Gastroesophageal sphincter (tissue), 3 donors: ENCODE results near the gene NBDY.

ENCODE experiments used
- POLR2A ChIP-seq, 2 donors: fragments of 450-650 bp; IDR thresholded peaks; one replicate each; pipeline ENCODE4 v1.6.1; 2017; ENCODE audit warnings: antibody characterized with exemption in 2 of 2, mild to moderate bottlenecking in 2 of 2, moderate library complexity in 1 of 2
- TF ChIP-seq, protein P1 (sequence below), 4 experiments: fragments of 200-600 bp in 2 of 4; fragments of 450-650 bp in 2 of 4; sonication (generic) in 1 of 4; IDR thresholded peaks; one replicate each; pipeline ENCODE4 v1.5.1; 2017 to 2019; ENCODE audit warnings: antibody characterized with exemption in 4 of 4, mild to moderate bottlenecking in 2 of 4, moderate library complexity in 2 of 4

DNA sequence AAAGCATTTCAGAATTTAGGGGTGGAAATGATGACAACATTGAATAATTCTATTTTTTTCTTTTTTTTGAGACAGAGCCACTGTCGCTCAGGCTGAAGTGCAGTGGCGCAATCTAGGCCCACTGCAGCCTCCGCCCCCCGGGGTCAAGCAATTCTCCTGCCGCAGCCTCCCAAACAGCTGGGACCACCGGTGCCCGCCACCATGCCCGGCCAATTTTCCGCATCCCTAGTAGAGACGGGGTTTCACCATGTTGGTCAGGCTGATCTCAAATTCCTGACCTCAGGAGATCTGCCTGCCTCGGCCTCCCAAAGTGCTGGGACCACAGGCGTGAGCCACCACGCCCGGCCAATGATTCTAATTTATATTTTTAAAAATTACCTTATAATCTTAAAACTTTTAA is 7.2 kb downstream of the NBDY start:
- TF ChIP-seq, protein P1, sequence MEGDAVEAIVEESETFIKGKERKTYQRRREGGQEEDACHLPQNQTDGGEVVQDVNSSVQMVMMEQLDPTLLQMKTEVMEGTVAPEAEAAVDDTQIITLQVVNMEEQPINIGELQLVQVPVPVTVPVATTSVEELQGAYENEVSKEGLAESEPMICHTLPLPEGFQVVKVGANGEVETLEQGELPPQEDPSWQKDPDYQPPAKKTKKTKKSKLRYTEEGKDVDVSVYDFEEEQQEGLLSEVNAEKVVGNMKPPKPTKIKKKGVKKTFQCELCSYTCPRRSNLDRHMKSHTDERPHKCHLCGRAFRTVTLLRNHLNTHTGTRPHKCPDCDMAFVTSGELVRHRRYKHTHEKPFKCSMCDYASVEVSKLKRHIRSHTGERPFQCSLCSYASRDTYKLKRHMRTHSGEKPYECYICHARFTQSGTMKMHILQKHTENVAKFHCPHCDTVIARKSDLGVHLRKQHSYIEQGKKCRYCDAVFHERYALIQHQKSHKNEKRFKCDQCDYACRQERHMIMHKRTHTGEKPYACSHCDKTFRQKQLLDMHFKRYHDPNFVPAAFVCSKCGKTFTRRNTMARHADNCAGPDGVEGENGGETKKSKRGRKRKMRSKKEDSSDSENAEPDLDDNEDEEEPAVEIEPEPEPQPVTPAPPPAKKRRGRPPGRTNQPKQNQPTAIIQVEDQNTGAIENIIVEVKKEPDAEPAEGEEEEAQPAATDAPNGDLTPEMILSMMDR (IDR thresholded peaks at IDR 0.05): no peak
- TF ChIP-seq POLR2A (IDR thresholded peaks at IDR 0.05): no peak
